Measurements from ENCODE around the gene INTS2.

Gene INTS2

DNA sequence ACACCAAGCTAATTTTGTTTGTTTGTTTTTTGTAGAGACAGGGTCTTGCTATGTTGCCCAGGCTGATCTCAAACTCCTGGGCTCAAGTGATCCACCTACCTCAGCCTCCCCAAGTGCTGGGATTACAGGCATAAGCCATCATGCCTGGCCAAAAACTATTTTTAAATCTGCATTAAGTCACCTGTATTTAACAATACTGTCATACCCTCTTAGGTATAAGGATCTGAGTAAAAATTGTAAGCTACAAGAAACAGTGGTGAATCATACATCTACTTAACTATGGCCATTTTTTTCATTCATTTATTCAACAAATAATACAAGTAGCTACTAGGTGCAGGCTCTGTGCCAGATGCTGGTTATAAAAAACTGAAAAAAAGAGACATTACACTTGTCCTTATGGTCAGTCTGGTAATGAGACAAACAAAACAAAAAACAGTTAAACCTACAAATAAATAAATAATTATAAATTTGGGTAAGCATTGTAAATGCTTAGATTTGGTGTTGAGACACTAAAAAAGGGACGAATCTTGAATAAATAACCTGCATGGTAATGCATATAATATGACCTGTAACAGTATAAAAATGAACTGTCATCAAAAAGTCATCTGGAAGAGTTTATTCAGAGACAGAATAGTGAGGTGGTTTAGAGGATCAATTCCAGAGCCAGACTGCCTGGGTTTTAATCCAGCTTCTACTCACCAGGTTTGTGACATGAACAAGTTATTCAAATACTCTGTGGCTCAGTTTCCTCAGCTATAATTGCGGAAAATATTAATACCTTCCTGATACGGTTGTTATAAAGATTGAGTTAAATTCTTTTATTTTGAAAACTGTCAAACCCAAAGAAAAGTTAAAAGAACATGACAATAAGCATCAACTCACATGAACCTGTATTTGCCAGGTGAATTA lies 91.3 kb downstream of the INTS2 start:
- no peak overlapping the region for H3K4me3 ChIP-seq (ENCODE audit: low read depth, low read length)
- no peak for TF ChIP-seq CTCF (IDR thresholded peaks at IDR 0.05; ENCODE audit: borderline replicate concordance, insufficient read depth, low read depth, low read length)

- H3K4me3 ChIP-seq (ENCODE audit: low read depth, low read length), result no peak overlapping the region
Observed at GRCh38 chr17:61835606-61836005, 92.2 kb downstream of the INTS2 start.

GRCh38 chr17:61834610-61835009 lies 93.2 kb downstream of the INTS2 start:
- TF ChIP-seq CTCF (IDR thresholded peaks at IDR 0.05; ENCODE audit: borderline replicate concordance, insufficient read depth, low read depth, low read length), result no peak
- no peak overlapping the region for H3K4me3 ChIP-seq (ENCODE audit: low read depth, low read length)

More at GRCh38 chr17:61835606-61836005, 92.2 kb downstream of the INTS2 start:
- TF ChIP-seq CTCF (IDR thresholded peaks at IDR 0.05; ENCODE audit: borderline replicate concordance, insufficient read depth, low read depth, low read length), result no peak

GRCh38 chr17:61833536-61834193 lies 94.1 kb downstream of the INTS2 start:
- H3K4me3 ChIP-seq (ENCODE audit: low read depth, low read length), result no peak overlapping the region
- TF ChIP-seq CTCF (IDR thresholded peaks at IDR 0.05; ENCODE audit: borderline replicate concordance, insufficient read depth, low read depth, low read length), result no peak

- no peak for TF ChIP-seq CTCF (IDR thresholded peaks at IDR 0.05; ENCODE audit: borderline replicate concordance, insufficient read depth, low read depth, low read length)
- H3K4me3 ChIP-seq (ENCODE audit: low read depth, low read length), result no peak overlapping the region
Observed at GRCh38 chr17:61832463-61832862, 95.3 kb downstream of the INTS2 start.

GRCh38 chr17:61831099-61831498 lies 96.7 kb downstream of the INTS2 start:
- TF ChIP-seq CTCF (IDR thresholded peaks at IDR 0.05; ENCODE audit: borderline replicate concordance, insufficient read depth, low read depth, low read length), result no peak
- no peak overlapping the region for H3K4me3 ChIP-seq (ENCODE audit: low read depth, low read length)
